Loucy (cell line): ENCODE data around the gene RNF182.

Experiments
- EZH2phosphoT487 ChIP-seq: fragments of 200-600 bp; IDR thresholded peaks from 2 replicates; pipeline ENCODE4 v1.6.1; 2018; ENCODE audit warnings: antibody characterized with exemption, mild to moderate bottlenecking, moderate library complexity, borderline replicate concordance
- TF ChIP-seq, protein P1 (sequence below): fragments of 200-600 bp; sonication (generic); conservative IDR thresholded peaks from 2 replicates; pipeline ENCODE4 v1.5.1; 2014; ENCODE audit warnings: mild to moderate bottlenecking, antibody characterized with exemption, low read length

DNA sequence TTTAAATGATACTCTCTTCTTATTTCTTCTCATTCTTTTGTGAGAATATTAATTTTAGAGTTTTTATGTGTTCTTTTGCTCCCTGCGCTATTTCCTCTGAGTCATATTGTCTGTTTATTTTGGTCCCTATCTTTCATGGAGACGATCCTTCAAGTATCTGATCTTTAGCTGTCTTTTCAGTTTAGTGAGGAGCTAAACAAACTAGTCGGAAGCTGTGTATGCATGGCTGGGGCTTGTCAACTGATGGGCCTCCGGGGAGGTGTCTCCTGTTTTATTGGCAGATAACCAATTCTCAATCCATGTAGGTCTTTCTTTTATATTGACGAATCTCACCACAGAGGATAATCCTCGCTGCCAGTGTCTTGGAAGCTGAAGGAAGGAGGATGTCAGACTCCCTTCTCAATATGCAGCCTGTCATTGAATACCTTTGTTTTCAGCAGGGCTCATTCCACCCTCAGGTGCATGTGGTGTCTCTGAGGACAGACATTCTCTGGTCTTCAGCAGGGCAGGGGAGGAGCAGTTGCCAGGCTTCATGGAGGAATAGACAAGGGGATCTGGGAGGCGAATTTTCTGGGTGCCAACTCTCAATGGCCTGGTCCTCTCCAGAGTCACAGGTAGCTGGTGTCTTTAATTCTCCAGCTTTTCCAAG lies 64.9 kb downstream of the RNF182 start:
- TF ChIP-seq, protein P1, sequence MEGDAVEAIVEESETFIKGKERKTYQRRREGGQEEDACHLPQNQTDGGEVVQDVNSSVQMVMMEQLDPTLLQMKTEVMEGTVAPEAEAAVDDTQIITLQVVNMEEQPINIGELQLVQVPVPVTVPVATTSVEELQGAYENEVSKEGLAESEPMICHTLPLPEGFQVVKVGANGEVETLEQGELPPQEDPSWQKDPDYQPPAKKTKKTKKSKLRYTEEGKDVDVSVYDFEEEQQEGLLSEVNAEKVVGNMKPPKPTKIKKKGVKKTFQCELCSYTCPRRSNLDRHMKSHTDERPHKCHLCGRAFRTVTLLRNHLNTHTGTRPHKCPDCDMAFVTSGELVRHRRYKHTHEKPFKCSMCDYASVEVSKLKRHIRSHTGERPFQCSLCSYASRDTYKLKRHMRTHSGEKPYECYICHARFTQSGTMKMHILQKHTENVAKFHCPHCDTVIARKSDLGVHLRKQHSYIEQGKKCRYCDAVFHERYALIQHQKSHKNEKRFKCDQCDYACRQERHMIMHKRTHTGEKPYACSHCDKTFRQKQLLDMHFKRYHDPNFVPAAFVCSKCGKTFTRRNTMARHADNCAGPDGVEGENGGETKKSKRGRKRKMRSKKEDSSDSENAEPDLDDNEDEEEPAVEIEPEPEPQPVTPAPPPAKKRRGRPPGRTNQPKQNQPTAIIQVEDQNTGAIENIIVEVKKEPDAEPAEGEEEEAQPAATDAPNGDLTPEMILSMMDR, result no peak
- TF ChIP-seq EZH2phosphoT487, result no peak
